Transverse colon (tissue), 4 donors: Measurements from ENCODE around the gene CNTN4. TPM values are rescaled to one million over a fixed set of nuclear protein-coding genes. Genes with fewer than 3 reads are reported as not detected.

Experiments used
- DNase-seq: peaks from one replicate; pipeline ENCODE4 v3.0.0-alpha.2; 2019
- H3K27ac ChIP-seq, 4 donors: fragments of 200-600 bp; sonication (generic); 2 replicates each; pipeline ENCODE4 v1.5.1; 2016 to 2018; ENCODE audit warnings: inconsistent platforms in 4 of 4
- H3K27me3 ChIP-seq: fragments of 200-600 bp; sonication (generic); 2 replicates; pipeline ENCODE4 v1.5.1; 2017; ENCODE audit warnings: inconsistent platforms
- H3K36me3 ChIP-seq, 4 donors: fragments of 200-600 bp; sonication (generic); 2 replicates each; pipeline ENCODE4 v1.5.1; 2017 to 2019; ENCODE audit warnings: inconsistent platforms in 4 of 4
- H3K4me1 ChIP-seq, 4 donors: fragments of 200-600 bp; sonication (generic); 2 replicates each; pipeline ENCODE4 v1.5.1; 2017 to 2020; ENCODE audit warnings: inconsistent platforms in 4 of 4
- H3K4me3 ChIP-seq, 4 donors: fragments of 200-600 bp; sonication (generic); 1 replicate in 1 of 4; 2 replicates in 3 of 4; pipeline versions ENCODE4 v1.5.1 to v1.6.1; 2017 to 2019; ENCODE audit warnings: inconsistent platforms in 4 of 4
- H3K9me3 ChIP-seq, 2 donors: fragments of 200-600 bp; sonication (generic); 2 replicates each; pipeline ENCODE4 v1.5.1; 2017 to 2019; ENCODE audit warnings: inconsistent platforms in 2 of 2
- CTCF ChIP-seq, 5 experiments: fragments of 200-600 bp in 3 of 5; fragments of 450-650 bp in 2 of 5; sonication (generic) in 3 of 5; IDR thresholded peaks; 1 replicate in 2 of 5; 2 replicates in 3 of 5; pipeline ENCODE4 v1.5.1; 2016 to 2017; ENCODE audit warnings: antibody characterized with exemption in 5 of 5, inconsistent platforms in 3 of 5, mild to moderate bottlenecking in 2 of 5, moderate library complexity in 1 of 5
- EP300 ChIP-seq: sonication (generic); formaldehyde crosslinking; IDR thresholded peaks from one replicate; pipeline ENCODE4 v1.6.1; 2017; ENCODE audit warnings: antibody characterized with exemption, low read depth
- POLR2A ChIP-seq: fragments of 450-650 bp; IDR thresholded peaks from one replicate; pipeline ENCODE4 v1.6.1; 2016; ENCODE audit warnings: antibody characterized with exemption, mild to moderate bottlenecking, moderate library complexity
- POLR2AphosphoS5 ChIP-seq, 3 donors: sonication (generic); formaldehyde crosslinking; IDR thresholded peaks; one replicate each; pipeline ENCODE4 v1.6.1; 2016; ENCODE audit warnings: antibody characterized with exemption in 3 of 3
- WGBS, 2 donors: methylation state at CpG; one replicate each; pipeline ENCODE4 v1.1.5; 2018; ENCODE audit warnings: low coverage in 1 of 2; 5-methylcytosine and 5-hydroxymethylcytosine counted together
- in situ Hi-C, 4 donors: fragments of 200-750 bp; cut with MboI; loops; one replicate each; pipeline versions ENCODE4 v1.15.0 to v1.15.1; 2017; ENCODE audit warnings: low sequenced_read_pairs in 3 of 4, low pct_ligation_motif_present in 1 of 4, low pct_unique_long_range_greater_than_20kb in 1 of 4
- intact Hi-C: fragments of 100-400 bp; cut with DNase I; formaldehyde crosslinking; loops from one replicate; pipeline ENCODE4 v1.15.1; 2023; ENCODE audit warnings: low total_unique reads
- total RNA-seq, 4 donors: library from RNA; depleted of rRNA; stranded (reverse); fragments of >200 nt; gene quantifications; one replicate each; pipeline ENCODE4 v1.1.0, GENCODE V29; 2016

Gene CNTN4
- total RNA-seq, 4 donors from 2014 or later, result 17.6 to 49.0 (median 17.8) TPM

GRCh38 chr3:2870724-2871333, 772.2 kb downstream of the CNTN4 start:
- Histone ChIP-seq H3K9me3 (no peaks in the 10 kb centered on the region), H3K4me1 (peaks cover 0 to 10% (median 2%) of the 10 kb centered on the region in 4 donors), H3K36me3 (no peaks in the 10 kb centered on the region), H3K27ac (no peak overlapping the region), H3K27me3 (no peaks in the 10 kb centered on the region), H3K4me3 (no peak overlapping the region)
- WGBS, 2 donors, result 44 to 60% methylated on average over 3 of the region's 3 CpGs
- TF ChIP-seq EP300 (no peak), CTCF (IDR thresholded peaks at IDR 0.05) (no peak), POLR2AphosphoS5 (IDR thresholded peaks at IDR 0.05) (no peak), POLR2A (no peak)
- intact Hi-C loops, result no loop called here
- no peak for DNase-seq
- in situ Hi-C loops, result no loop called here

GRCh38 chr3:2872884-2873283, 774.2 kb downstream of the CNTN4 start:
- TF ChIP-seq POLR2A (no peak), EP300 (no peak), POLR2AphosphoS5 (IDR thresholded peaks at IDR 0.05) (no peak), CTCF (IDR thresholded peaks at IDR 0.05) (no peak)
- H3K27me3 ChIP-seq, result no peaks in the 10 kb centered on the region
- no peak for DNase-seq
- intact Hi-C loops, result no loop called here
- H3K36me3 ChIP-seq, result no peaks in the 10 kb centered on the region
- H3K4me1 ChIP-seq, result peaks cover 0 to 10% (median 2%) of the 10 kb centered on the region in 4 donors
- WGBS, 2 donors, result 55 to 56% methylated on average over 2 of the region's 2 CpGs
- no peak overlapping the region for H3K4me3 ChIP-seq
- no peak overlapping the region for H3K27ac ChIP-seq
- no peaks in the 10 kb centered on the region for H3K9me3 ChIP-seq
- in situ Hi-C loops, result no loop called here

- TF ChIP-seq POLR2A (no peak), POLR2AphosphoS5 (IDR thresholded peaks at IDR 0.05) (no peak), CTCF (IDR thresholded peaks at IDR 0.05) (no peak), EP300 (no peak)
- intact Hi-C loops, result no loop called here
Observed at GRCh38 chr3:2873986-2874385, 775.3 kb downstream of the CNTN4 start.

GRCh38 chr3:2875699-2876098, 777.0 kb downstream of the CNTN4 start:
- intact Hi-C loops, result no loop called here
- H3K36me3 ChIP-seq, result no peaks in the 10 kb centered on the region
- in situ Hi-C loops, result no loop called here
- no peak overlapping the region for H3K27ac ChIP-seq
- DNase-seq, result no peak
- H3K9me3 ChIP-seq, result no peaks in the 10 kb centered on the region
- no peaks in the 10 kb centered on the region for H3K27me3 ChIP-seq
- no peak overlapping the region for H3K4me3 ChIP-seq
- no peak for TF ChIP-seq EP300
- TF ChIP-seq CTCF (IDR thresholded peaks at IDR 0.05), result no peak
- no peak for TF ChIP-seq POLR2AphosphoS5 (IDR thresholded peaks at IDR 0.05)
- no peak for TF ChIP-seq POLR2A
- 85 to 88% methylated on average over 3 of the region's 3 CpGs for WGBS, 2 donors
- H3K4me1 ChIP-seq, result peaks cover 0 to 5% (median 0%) of the 10 kb centered on the region in 4 donors

More at GRCh38 chr3:2873986-2874385, 775.3 kb downstream of the CNTN4 start:
- Histone ChIP-seq H3K27me3 (no peaks in the 10 kb centered on the region), H3K9me3 (no peaks in the 10 kb centered on the region), H3K27ac (no peak overlapping the region), H3K4me3 (no peak overlapping the region), H3K4me1 (peaks cover 0 to 10% (median 2%) of the 10 kb centered on the region in 4 donors), H3K36me3 (no peaks in the 10 kb centered on the region)
- in situ Hi-C loops, result no loop called here
- WGBS, 2 donors, result 71 to 77% methylated on average over 2 of the region's 2 CpGs
- DNase-seq, result no peak
